VCaP (cell line): ENCODE data around the gene PCDH9.

ENCODE experiments used
- H3K27ac ChIP-seq: fragments of 450-650 bp; 2 replicates; pipeline ENCODE4 v1.5.1; 2017
- CTCF ChIP-seq: fragments of 450-650 bp; conservative IDR thresholded peaks from 2 replicates; pipeline ENCODE4 v1.5.1; 2017; ENCODE audit warnings: mild to moderate bottlenecking, moderate library complexity

PCDH9 gene

GRCh38 chr13:66558506-66558905, 671.6 kb downstream of the PCDH9 start:
- TF ChIP-seq CTCF, result no peak
- no peak overlapping the region for H3K27ac ChIP-seq

- no peak for TF ChIP-seq CTCF
- H3K27ac ChIP-seq, result no peak overlapping the region
These were observed 672.8 kb downstream of the PCDH9 start for GRCh38 chr13:66557357-66557756.

- TF ChIP-seq CTCF, result no peak
- H3K27ac ChIP-seq, result no peak overlapping the region
These were observed 673.8 kb downstream of the PCDH9 start for GRCh38 chr13:66556306-66556705.

GRCh38 chr13:66553391-66553790, 676.7 kb downstream of the PCDH9 start:
- no peak overlapping the region for H3K27ac ChIP-seq
- TF ChIP-seq CTCF, result no peak

GRCh38 chr13:66551128-66551527, 679.0 kb downstream of the PCDH9 start:
- H3K27ac ChIP-seq, result no peak overlapping the region
- TF ChIP-seq CTCF, result no peak

GRCh38 chr13:66547685-66548084, 682.5 kb downstream of the PCDH9 start:
- H3K27ac ChIP-seq, result no peak overlapping the region

GRCh38 chr13:66546534-66547379, 683.4 kb downstream of the PCDH9 start:
- TF ChIP-seq CTCF, result no peak
- H3K27ac ChIP-seq, result no peak overlapping the region

More at GRCh38 chr13:66547685-66548084, 682.5 kb downstream of the PCDH9 start:
- TF ChIP-seq CTCF, result no peak
